K562 (cell line): Measurements from ENCODE around the gene ST6GALNAC6. TPM values are rescaled to one million over a fixed set of nuclear protein-coding genes. Genes with fewer than 3 reads are reported as not detected.
A peak's percentile ranks its signal among the peaks of the same experiment; 100 is the strongest.

ENCODE experiments used
- CC2D1A ChIP-seq: fragments of 450-650 bp; IDR thresholded peaks from 2 replicates; pipeline ENCODE4 v1.6.1; 2017; ENCODE audit warnings: mild to moderate bottlenecking
- GABPB2 ChIP-seq: fragments of 250-450 bp; sonication (Bioruptor Pico); conservative IDR thresholded peaks from 2 replicates; pipeline ENCODE4 v1.5.1; 2021; ENCODE audit warnings: mild to moderate bottlenecking
- GATAD2A ChIP-seq: fragments of 450-650 bp; IDR thresholded peaks from 2 replicates; pipeline ENCODE4 v1.6.1; 2017
- KLF13 ChIP-seq: fragments of 450-650 bp; IDR thresholded peaks from 2 replicates; pipeline ENCODE4 v1.6.1; 2016; ENCODE audit warnings: missing genetic modification characterization, low read depth, mild to moderate bottlenecking, missing compliant biosample characterization, moderate library complexity, borderline replicate concordance
- MYC ChIP-seq, 2 experiments: fragments of 250-450 bp in 1 of 2; sonication (Bioruptor Pico) in 1 of 2; IDR thresholded peaks; 2 replicates each; pipeline versions ENCODE4 v1.5.1 to v1.6.1; 2012 to 2021; ENCODE audit warnings: low read depth in 2 of 2, borderline replicate concordance in 1 of 2, improper control_type of control experiment in 1 of 2, low read length in 1 of 2, mild to moderate bottlenecking in 1 of 2, moderate library complexity in 1 of 2
- U2AF2 ChIP-seq: fragments of 200-400 bp; formaldehyde crosslinking; optimal IDR thresholded peaks from 2 replicates; pipeline ENCODE3; 2017; ENCODE audit warnings: low read depth, mild to moderate bottlenecking, low read length
- ZNF174 ChIP-seq: fragments of 250-450 bp; sonication (Bioruptor Pico); IDR thresholded peaks from 2 replicates; pipeline ENCODE4 v1.4.0; 2020; ENCODE audit warnings: mild to moderate bottlenecking
- ZNF316 ChIP-seq: fragments of 450-650 bp; IDR thresholded peaks from 2 replicates; pipeline ENCODE4 v1.6.1; 2016
- polyA plus RNA-seq, 8 experiments: library from polyadenylated mRNA; depleted of rRNA in 4 of 8; stranded (reverse) in 5 of 8; unstranded in 3 of 8; fragments of >200 nt; fragmentation: Nextera tagmentation in 2 of 8; fragmentation: Illumina TruSeq in 1 of 8; extraction: Ambion mirVana in 2 of 8; extraction: Trizol in 1 of 8; gene quantifications; 2 replicates each; pipeline versions ENCODE4 v1.2.1 to v1.2.3, GENCODE V29; 2011 to 2014; ENCODE audit warnings: inconsistent platforms in 1 of 8, missing spikeins in 1 of 8
- total RNA-seq, 7 experiments: library from RNA; depleted of rRNA in 6 of 7; stranded (reverse); fragments of >200 nt in 6 of 7; fragmentation: Illumina TruSeq in 2 of 7; extraction: Trizol in 2 of 7; gene quantifications; 2 replicates each; pipeline versions ENCODE4 v1.2.1 to v1.2.3, GENCODE V29; 2011 to 2021; ENCODE audit warnings: low replicate concordance in 1 of 7
- TF ChIP-seq, protein P1 (sequence below), 2 experiments: fragments of 450-650 bp; IDR thresholded peaks; 2 replicates each; pipeline ENCODE4 v1.6.1; 2016; ENCODE audit warnings: mild to moderate bottlenecking in 2 of 2, borderline replicate concordance in 1 of 2, low read depth in 1 of 2, moderate library complexity in 1 of 2
- TF ChIP-seq, protein P2 (sequence below): sonication (generic); formaldehyde crosslinking; IDR thresholded peaks from 2 replicates; pipeline ENCODE4 v1.9.0; 2022; ENCODE audit warnings: mild to moderate bottlenecking, missing genetic modification reagents
- TF ChIP-seq, protein P3 (sequence below): fragments of 450-650 bp; IDR thresholded peaks from 2 replicates; pipeline ENCODE4 v1.7.1; 2018; ENCODE audit warnings: mild to moderate bottlenecking, low read depth; ENCODE audit not compliant: partially characterized antibody
- TF ChIP-seq, protein P4 (sequence below): fragments of 150-350 bp; IDR thresholded peaks from 2 replicates; pipeline ENCODE4 v1.6.1; 2014; ENCODE audit warnings: low read depth, mild to moderate bottlenecking, low read length, borderline replicate concordance

The ST6GALNAC6 gene
- total and polyA plus RNA-seq, 9 of the 15 experiments (the other 6 are each of a cell fraction or from before 2014, with no cell fraction given): 0.13 to 23.0 (median 14.5) TPM

DNA sequence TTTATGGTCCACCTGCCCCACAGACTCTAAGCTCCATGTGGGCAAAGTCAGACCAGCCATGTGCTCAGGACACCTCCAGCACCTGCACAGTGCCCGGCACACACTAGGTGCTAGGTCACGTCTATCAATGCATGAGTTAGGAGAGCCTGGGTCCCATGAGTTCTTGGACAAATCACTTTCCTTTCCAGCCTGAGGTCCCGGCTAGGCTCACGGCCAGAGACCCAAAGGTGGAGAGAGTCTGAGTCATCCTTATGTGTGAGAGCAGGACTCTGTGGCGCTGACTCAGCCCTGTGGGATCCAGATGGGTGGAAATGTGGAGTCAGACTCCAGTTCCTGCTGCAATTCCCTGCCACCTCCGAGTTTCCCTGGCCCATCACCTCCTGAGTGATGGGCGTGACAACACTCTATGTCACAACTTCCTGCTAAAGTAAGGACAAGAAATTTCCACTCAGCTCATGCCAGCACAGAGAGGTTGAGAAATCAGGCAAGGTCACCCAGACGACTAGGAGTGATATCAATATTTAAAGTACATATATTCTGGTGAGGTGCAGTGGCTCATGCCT is 19.9 kb upstream of the ST6GALNAC6 start (continued):
- TF ChIP-seq, protein P1, sequence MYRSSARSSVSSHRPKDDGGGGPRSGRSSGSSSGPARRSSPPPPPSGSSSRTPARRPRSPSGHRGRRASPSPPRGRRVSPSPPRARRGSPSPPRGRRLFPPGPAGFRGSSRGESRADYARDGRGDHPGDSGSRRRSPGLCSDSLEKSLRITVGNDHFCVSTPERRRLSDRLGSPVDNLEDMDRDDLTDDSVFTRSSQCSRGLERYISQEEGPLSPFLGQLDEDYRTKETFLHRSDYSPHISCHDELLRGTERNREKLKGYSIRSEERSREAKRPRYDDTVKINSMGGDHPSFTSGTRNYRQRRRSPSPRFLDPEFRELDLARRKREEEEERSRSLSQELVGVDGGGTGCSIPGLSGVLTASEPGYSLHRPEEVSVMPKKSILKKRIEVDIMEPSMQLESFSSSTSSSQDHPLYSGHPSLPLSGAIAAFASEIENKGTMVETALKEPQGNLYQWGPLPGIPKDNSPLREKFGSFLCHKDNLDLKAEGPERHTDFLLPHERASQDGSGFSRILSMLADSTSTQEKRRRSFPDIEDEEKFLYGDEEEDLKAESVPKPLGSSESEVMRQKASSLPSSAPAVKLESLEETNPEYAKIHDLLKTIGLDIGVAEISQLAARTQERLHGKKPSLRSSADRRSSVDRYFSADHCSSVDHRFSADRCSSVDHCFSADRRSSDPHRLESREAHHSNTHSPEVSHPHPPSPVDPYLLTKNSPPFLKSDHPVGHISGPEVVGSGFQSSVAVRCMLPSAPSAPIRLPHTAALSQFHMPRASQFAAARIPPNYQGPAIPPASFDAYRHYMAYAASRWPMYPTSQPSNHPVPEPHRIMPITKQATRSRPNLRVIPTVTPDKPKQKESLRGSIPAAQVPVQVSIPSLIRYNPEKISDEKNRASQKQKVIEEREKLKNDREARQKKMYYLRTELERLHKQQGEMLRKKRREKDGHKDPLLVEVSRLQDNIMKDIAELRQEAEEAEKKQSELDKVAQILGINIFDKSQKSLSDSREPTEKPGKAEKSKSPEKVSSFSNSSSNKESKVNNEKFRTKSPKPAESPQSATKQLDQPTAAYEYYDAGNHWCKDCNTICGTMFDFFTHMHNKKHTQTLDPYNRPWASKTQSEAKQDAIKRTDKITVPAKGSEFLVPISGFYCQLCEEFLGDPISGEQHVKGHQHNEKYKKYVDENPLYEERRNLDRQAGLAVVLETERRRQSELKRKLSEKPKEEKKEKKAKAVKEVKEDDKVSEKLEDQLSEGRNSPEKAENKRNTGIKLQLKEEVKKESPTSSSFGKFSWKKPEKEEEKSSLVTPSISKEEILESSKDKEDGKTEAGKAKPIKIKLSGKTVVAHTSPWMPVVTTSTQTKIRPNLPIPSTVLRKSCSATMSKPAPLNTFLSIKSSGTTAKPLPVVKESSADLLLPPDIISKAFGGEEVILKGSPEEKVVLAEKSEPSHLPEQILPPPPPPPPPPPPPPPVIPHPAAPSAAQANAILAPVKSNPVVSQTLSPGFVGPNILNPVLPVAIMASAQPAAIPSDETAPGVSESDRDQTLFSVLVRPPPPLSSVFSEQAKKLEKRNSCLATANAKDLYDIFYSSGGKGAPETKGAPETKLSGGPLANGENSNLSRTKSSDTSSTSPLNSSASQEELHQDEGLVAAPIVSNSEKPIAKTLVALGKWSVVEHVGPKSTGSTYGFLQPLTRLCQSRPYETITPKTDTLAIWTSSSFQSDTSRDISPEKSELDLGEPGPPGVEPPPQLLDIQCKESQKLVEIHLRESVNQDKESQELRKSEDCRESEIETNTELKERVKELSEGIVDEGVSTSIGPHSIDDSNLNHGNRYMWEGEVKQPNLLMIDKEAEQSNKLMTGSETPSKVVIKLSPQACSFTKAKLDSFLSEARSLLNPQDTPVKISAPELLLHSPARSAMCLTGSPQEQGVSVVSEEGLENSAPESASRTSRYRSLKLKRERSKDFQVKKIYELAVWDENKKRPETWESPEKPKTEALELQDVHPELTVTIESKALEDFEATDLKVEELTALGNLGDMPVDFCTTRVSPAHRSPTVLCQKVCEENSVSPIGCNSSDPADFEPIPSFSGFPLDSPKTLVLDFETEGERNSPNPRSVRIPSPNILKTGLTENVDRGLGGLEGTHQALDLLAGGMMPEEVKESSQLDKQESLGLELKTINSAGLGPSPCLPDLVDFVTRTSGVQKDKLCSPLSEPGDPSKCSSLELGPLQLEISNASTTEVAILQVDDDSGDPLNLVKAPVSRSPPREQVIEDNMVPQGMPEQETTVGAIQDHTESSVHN (IDR thresholded peaks at IDR 0.05; ENCODE audit: borderline replicate concordance in 1 of 2, low read depth in 1 of 2): peak in 1 of 2 experiments; percentile 56; a peak in 1 of 4 replicates
- TF ChIP-seq, protein P2, sequence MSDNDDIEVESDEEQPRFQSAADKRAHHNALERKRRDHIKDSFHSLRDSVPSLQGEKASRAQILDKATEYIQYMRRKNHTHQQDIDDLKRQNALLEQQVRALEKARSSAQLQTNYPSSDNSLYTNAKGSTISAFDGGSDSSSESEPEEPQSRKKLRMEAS (CRISPR knock-in tag): peak; percentile 58
- TF ChIP-seq ZNF174 (CRISPR knock-in tag) (no peak), CC2D1A (no peak), GATAD2A (no peak), U2AF2 (no peak), GABPB2 (CRISPR knock-in tag) (no peak), KLF13 (tag) (no peak), MYC (IDR thresholded peaks at IDR 0.05; ENCODE audit: low read depth, low read length) (no peak), MYC (CRISPR knock-in tag; IDR thresholded peaks at IDR 0.05; ENCODE audit: borderline replicate concordance, low read depth) (no peak), ZNF316 (peak; percentile 94)
- TF ChIP-seq, protein P3, sequence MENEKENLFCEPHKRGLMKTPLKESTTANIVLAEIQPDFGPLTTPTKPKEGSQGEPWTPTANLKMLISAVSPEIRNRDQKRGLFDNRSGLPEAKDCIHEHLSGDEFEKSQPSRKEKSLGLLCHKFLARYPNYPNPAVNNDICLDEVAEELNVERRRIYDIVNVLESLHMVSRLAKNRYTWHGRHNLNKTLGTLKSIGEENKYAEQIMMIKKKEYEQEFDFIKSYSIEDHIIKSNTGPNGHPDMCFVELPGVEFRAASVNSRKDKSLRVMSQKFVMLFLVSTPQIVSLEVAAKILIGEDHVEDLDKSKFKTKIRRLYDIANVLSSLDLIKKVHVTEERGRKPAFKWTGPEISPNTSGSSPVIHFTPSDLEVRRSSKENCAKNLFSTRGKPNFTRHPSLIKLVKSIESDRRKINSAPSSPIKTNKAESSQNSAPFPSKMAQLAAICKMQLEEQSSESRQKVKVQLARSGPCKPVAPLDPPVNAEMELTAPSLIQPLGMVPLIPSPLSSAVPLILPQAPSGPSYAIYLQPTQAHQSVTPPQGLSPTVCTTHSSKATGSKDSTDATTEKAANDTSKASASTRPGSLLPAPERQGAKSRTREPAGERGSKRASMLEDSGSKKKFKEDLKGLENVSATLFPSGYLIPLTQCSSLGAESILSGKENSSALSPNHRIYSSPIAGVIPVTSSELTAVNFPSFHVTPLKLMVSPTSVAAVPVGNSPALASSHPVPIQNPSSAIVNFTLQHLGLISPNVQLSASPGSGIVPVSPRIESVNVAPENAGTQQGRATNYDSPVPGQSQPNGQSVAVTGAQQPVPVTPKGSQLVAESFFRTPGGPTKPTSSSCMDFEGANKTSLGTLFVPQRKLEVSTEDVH: no peak
- TF ChIP-seq, protein P4, sequence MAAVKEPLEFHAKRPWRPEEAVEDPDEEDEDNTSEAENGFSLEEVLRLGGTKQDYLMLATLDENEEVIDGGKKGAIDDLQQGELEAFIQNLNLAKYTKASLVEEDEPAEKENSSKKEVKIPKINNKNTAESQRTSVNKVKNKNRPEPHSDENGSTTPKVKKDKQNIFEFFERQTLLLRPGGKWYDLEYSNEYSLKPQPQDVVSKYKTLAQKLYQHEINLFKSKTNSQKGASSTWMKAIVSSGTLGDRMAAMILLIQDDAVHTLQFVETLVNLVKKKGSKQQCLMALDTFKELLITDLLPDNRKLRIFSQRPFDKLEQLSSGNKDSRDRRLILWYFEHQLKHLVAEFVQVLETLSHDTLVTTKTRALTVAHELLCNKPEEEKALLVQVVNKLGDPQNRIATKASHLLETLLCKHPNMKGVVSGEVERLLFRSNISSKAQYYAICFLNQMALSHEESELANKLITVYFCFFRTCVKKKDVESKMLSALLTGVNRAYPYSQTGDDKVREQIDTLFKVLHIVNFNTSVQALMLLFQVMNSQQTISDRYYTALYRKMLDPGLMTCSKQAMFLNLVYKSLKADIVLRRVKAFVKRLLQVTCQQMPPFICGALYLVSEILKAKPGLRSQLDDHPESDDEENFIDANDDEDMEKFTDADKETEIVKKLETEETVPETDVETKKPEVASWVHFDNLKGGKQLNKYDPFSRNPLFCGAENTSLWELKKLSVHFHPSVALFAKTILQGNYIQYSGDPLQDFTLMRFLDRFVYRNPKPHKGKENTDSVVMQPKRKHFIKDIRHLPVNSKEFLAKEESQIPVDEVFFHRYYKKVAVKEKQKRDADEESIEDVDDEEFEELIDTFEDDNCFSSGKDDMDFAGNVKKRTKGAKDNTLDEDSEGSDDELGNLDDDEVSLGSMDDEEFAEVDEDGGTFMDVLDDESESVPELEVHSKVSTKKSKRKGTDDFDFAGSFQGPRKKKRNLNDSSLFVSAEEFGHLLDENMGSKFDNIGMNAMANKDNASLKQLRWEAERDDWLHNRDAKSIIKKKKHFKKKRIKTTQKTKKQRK: no peak
